Sigmoid colon (tissue), 7 donors: ENCODE results near the gene PDE1C. TPM values are rescaled to one million over a fixed set of nuclear protein-coding genes. Genes with fewer than 3 reads are reported as not detected.
"Not testable (repeated sequence)": the region's sequence is repeated elsewhere in the genome, so short reads cannot be mapped to it uniquely, and the experiment has no call there.

Experiments
- DNase-seq: peaks from one replicate; pipeline ENCODE4 v3.0.0-alpha.2; 2019
- H3K27ac ChIP-seq, 4 donors: fragments of 200-600 bp; sonication (generic); one replicate each; pipeline ENCODE4 v1.5.1; 2016 to 2019; ENCODE audit warnings: mild to moderate bottlenecking in 1 of 4
- H3K27me3 ChIP-seq, 3 donors: fragments of 200-600 bp; sonication (generic); one replicate each; pipeline ENCODE4 v1.5.1; 2019; ENCODE audit warnings: mild to moderate bottlenecking in 1 of 3
- H3K36me3 ChIP-seq, 4 donors: fragments of 200-600 bp; sonication (generic); one replicate each; pipeline ENCODE4 v1.5.1; 2016 to 2019
- H3K4me1 ChIP-seq, 4 donors: fragments of 200-600 bp; sonication (generic); one replicate each; pipeline ENCODE4 v1.5.1; 2017 to 2019
- H3K4me3 ChIP-seq, 4 donors: fragments of 200-600 bp; sonication (generic); one replicate each; pipeline ENCODE4 v1.5.1; 2017 to 2019; ENCODE audit warnings: mild to moderate bottlenecking in 2 of 4, moderate library complexity in 1 of 4
- H3K9me3 ChIP-seq, 4 donors: fragments of 200-600 bp in 3 of 4; sonication (generic) in 3 of 4; one replicate each; pipeline versions ENCODE4 v1.5.1 to v1.6.1; 2013 to 2019
- CTCF ChIP-seq, 4 experiments: fragments of 450-650 bp in 3 of 4; fragments of 200-600 bp in 1 of 4; IDR thresholded peaks; one replicate each; pipeline ENCODE4 v1.5.1; 2016 to 2019; ENCODE audit warnings: antibody characterized with exemption in 4 of 4, mild to moderate bottlenecking in 3 of 4, moderate library complexity in 2 of 4
- EP300 ChIP-seq, 4 donors: sonication (generic); formaldehyde crosslinking; IDR thresholded peaks; one replicate each; pipeline ENCODE4 v1.6.1; 2017; ENCODE audit warnings: antibody characterized with exemption in 4 of 4
- POLR2A ChIP-seq, 2 donors: fragments of 450-650 bp; IDR thresholded peaks; one replicate each; pipeline ENCODE4 v1.6.1; 2016; ENCODE audit warnings: antibody characterized with exemption in 2 of 2, mild to moderate bottlenecking in 2 of 2, moderate library complexity in 2 of 2
- POLR2AphosphoS5 ChIP-seq, 4 donors: sonication (generic); formaldehyde crosslinking; IDR thresholded peaks; one replicate each; pipeline ENCODE4 v1.6.1; 2017; ENCODE audit warnings: antibody characterized with exemption in 4 of 4
- WGBS, 2 donors: extraction: QIAGEN DNeasy Blood & Tissue Kit; methylation state at CpG; one replicate each; pipeline ENCODE4 v1.1.7; 2013; 5-methylcytosine and 5-hydroxymethylcytosine counted together
- intact Hi-C: fragments of 100-400 bp; cut with DNase I; formaldehyde crosslinking; loops from one replicate; pipeline ENCODE4 v1.15.1; 2023
- polyA plus RNA-seq, 3 donors: library from polyadenylated mRNA; stranded (reverse); fragments of 200-250 nt; gene quantifications; one replicate each; pipeline ENCODE4 v1.2.3, GENCODE V29; 2013
- total RNA-seq, 4 donors: library from RNA; depleted of rRNA; stranded (reverse); fragments of >200 nt; gene quantifications; one replicate each; pipeline ENCODE4 v1.1.0, GENCODE V29; 2016
- donor health status: healthy with polysubstance abuse.
- donor health status: Bipolar disorder and iron deficiency.
- donor health status: healthy.

PDE1C gene
- total and polyA plus RNA-seq, 7 donors, result under 0.01 to 19.4 (median 5.9) TPM

DNA sequence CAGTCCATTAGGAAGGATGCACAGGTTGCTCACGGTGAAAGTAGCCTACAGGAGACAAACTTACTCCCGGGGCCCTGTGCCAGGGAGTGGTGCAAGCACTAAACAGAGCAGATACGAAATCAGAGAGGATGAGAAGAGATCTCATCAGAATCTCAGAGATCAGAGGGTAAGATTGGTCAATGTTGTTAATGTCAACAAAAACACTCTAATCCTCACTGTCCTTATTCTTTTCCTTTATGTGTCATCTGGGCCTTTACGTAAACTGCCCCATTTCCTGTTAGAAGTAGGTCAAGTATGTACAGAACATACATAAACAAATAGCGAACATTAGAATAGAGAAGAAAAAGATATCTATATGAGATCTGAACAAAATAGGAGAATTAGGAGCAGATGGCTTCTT is 220.1 kb downstream of the PDE1C start:
- Histone ChIP-seq H3K27ac (no peak overlapping the region), H3K36me3 (no peaks in the 10 kb centered on the region), H3K4me3 (no peak overlapping the region), H3K4me1 (no peaks in the 10 kb centered on the region), H3K9me3 (no peaks in the 10 kb centered on the region), H3K27me3 (no peaks in the 10 kb centered on the region)
- 84 to 85% methylated on average over 5 of the region's 5 CpGs for WGBS, 2 donors
- DNase-seq, result no peak
- TF ChIP-seq POLR2AphosphoS5 (IDR thresholded peaks at IDR 0.05), result no peak
- no peak for TF ChIP-seq CTCF (IDR thresholded peaks at IDR 0.05)
- TF ChIP-seq POLR2A (IDR thresholded peaks at IDR 0.05), result no peak
- no peak for TF ChIP-seq EP300 (IDR thresholded peaks at IDR 0.05)
- intact Hi-C loops, result no loop called here

DNA sequence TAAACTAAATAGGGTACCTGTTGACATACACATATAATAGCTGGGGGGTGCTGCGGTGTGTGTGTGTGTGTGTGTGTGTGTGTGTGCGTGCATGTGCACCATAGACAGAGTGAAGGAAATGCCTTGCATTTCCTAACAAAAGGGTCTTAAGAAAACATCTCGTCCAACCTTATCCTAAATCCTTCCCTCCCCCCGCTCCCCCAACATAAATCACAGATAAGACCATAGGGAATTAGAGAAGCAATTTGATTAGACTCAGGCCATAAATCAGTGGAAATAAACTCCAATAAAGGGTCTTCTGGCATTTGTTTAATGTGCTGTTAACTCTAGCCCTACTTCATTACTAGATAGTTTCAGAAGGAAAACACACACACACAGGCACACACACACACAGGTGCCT is 234.7 kb downstream of the PDE1C start:
- Histone ChIP-seq H3K4me1 (no peaks in the 10 kb centered on the region), H3K9me3 (no peaks in the 10 kb centered on the region), H3K36me3 (no peaks in the 10 kb centered on the region), H3K27ac (no peak overlapping the region), H3K27me3 (no peaks in the 10 kb centered on the region), H3K4me3 (no peak overlapping the region)
- intact Hi-C loops, result no loop called here
- DNase-seq, result no peak
- 79 to 87% methylated on average over 4 of the region's 4 CpGs for WGBS, 2 donors
- TF ChIP-seq POLR2A (IDR thresholded peaks at IDR 0.05), result no peak
- no peak for TF ChIP-seq CTCF (IDR thresholded peaks at IDR 0.05)
- TF ChIP-seq POLR2AphosphoS5 (IDR thresholded peaks at IDR 0.05), result no peak

DNA sequence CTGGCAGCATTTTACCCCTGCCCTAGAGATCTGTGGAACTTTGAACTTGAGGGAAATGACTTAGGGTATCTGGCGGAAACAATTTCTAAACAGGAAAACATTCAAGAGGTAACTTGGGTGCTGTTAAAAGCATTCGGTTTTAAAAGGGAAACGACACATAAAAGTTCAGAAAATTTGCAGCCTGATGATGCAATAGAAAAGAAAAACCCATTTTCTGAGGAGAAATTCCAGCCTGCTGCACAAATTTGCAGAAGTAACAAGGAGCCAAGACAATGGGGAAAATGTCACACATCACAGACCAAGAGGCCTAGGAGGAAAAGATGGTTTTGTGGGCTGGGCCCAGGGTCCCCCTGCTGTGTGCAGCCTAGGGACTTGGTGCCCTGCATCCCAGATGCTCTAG is 236.6 kb downstream of the PDE1C start:
- 76 to 88% methylated on average over 3 of the region's 3 CpGs for WGBS, 2 donors
- H3K4me1 ChIP-seq, intact Hi-C loops: not testable (repeated sequence)

DNA sequence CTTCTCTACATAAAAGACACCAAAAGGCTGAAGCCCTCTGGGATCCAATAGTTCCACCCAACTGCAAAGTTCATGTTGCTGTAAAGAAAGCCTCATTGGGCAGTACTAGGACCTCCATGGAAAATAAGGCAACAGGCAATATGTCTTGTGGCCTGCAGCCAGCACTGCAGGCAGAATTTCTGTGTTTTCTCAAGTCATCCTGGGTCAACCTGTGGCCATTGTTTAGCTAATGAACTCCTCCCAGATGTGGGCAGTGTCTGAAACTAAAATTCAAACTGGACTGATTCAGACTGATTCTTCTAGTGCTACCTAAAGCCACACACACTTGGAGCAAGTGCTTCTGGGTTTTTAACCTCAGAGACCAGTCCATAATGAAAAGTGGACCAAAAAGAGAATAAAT is 241.7 kb downstream of the PDE1C start:
- DNase-seq, result no peak
- no peaks in the 10 kb centered on the region for H3K4me1 ChIP-seq
- intact Hi-C loops, result no loop called here
- TF ChIP-seq POLR2A (IDR thresholded peaks at IDR 0.05), result no peak
- TF ChIP-seq EP300 (IDR thresholded peaks at IDR 0.05), result no peak
- no peak for TF ChIP-seq POLR2AphosphoS5 (IDR thresholded peaks at IDR 0.05)
- TF ChIP-seq CTCF (IDR thresholded peaks at IDR 0.05), result no peak
- no peaks in the 10 kb centered on the region for H3K36me3 ChIP-seq
- H3K27ac ChIP-seq, result no peak overlapping the region
- no peak overlapping the region for H3K4me3 ChIP-seq
- no peaks in the 10 kb centered on the region for H3K9me3 ChIP-seq
- H3K27me3 ChIP-seq, result no peaks in the 10 kb centered on the region

More for the DNA sequence above, 236.6 kb downstream of the PDE1C start:
- H3K27ac ChIP-seq, H3K27me3 ChIP-seq, H3K4me3 ChIP-seq, H3K36me3 ChIP-seq, H3K9me3 ChIP-seq, DNase-seq: not testable (repeated sequence)

GRCh38 chr7:31825576-31825975 is 244.6 kb downstream of the PDE1C start:
- no peak overlapping the region for H3K27ac ChIP-seq

More at GRCh38 chr7:31825576-31825975, 244.6 kb downstream of the PDE1C start:
- H3K27me3 ChIP-seq, result no peaks in the 10 kb centered on the region
- intact Hi-C loops, result no loop called here
- no peak for DNase-seq
- H3K4me3 ChIP-seq, result no peak overlapping the region
- no peak for TF ChIP-seq CTCF (IDR thresholded peaks at IDR 0.05)
- no peak for TF ChIP-seq EP300 (IDR thresholded peaks at IDR 0.05)
- no peak for TF ChIP-seq POLR2AphosphoS5 (IDR thresholded peaks at IDR 0.05)
- TF ChIP-seq POLR2A (IDR thresholded peaks at IDR 0.05), result no peak
- H3K36me3 ChIP-seq, result no peaks in the 10 kb centered on the region
- H3K4me1 ChIP-seq, result no peaks in the 10 kb centered on the region
- H3K9me3 ChIP-seq, result no peaks in the 10 kb centered on the region
